ENCODE measurements around the gene CCL18.
"Not testable (repeated sequence)": the region's sequence is repeated elsewhere in the genome, so short reads cannot be mapped to it uniquely, and the experiment has no call there.

Gene CCL18

DNA sequence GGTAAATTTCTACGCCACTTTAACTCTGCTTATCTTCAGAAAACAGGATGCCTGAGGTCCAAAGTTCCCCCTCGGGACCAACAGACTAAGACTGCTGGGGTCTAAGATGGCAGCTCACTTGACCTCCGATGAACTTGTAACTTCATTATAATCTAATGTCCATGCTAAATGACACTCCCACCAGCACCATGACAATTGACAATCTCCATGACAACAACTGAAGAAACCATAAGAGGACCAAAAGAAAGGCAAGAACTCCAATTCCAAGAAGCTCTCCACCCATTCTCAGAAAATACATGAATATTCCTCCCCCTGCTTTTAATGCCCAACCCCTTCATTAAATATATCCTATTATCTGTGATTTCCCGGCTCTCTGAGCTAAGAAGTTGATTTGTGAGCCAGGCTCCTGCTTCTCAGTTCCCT lies 47.0 kb downstream of the CCL18 start:
- Histone ChIP-seq H3K36me3 (replicated peaks; ENCODE audit: low read depth, low read length) (no peaks in the 10 kb centered on the region), H4K20me1 (ENCODE audit: insufficient read depth, low read length) (no peaks in the 10 kb centered on the region), H3K27ac (ENCODE audit: low read length) (no peak overlapping the region), H3K79me2 (ENCODE audit: low read length) (no peaks in the 10 kb centered on the region), H3K4me3 (ENCODE audit: low read length) (no peak overlapping the region), H3K27me3 (ENCODE audit: low read depth, low read length) (peaks cover 24% of the 10 kb centered on the region), H3K9ac (ENCODE audit: low read length) (no peak overlapping the region), H3K4me1 (ENCODE audit: low read length) (peaks cover 2% of the 10 kb centered on the region; the same call in 1 of the 2 replicates), H2AFZ (ENCODE audit: low read depth, low read length) (no peak overlapping the region), H3K4me2 (ENCODE audit: low read length) (no peak overlapping the region), H3K9me3 (ENCODE audit: insufficient read depth, low read length) (0 out of 2 replicates have a peak, but pooled peaks cover 10% of the 10 kb centered on the region)
- no peak for TF ChIP-seq EZH2phosphoT487 (IDR thresholded peaks at IDR 0.05; ENCODE audit: low read depth)
- TF ChIP-seq, protein P1, sequence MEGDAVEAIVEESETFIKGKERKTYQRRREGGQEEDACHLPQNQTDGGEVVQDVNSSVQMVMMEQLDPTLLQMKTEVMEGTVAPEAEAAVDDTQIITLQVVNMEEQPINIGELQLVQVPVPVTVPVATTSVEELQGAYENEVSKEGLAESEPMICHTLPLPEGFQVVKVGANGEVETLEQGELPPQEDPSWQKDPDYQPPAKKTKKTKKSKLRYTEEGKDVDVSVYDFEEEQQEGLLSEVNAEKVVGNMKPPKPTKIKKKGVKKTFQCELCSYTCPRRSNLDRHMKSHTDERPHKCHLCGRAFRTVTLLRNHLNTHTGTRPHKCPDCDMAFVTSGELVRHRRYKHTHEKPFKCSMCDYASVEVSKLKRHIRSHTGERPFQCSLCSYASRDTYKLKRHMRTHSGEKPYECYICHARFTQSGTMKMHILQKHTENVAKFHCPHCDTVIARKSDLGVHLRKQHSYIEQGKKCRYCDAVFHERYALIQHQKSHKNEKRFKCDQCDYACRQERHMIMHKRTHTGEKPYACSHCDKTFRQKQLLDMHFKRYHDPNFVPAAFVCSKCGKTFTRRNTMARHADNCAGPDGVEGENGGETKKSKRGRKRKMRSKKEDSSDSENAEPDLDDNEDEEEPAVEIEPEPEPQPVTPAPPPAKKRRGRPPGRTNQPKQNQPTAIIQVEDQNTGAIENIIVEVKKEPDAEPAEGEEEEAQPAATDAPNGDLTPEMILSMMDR (IDR thresholded peaks at IDR 0.05; ENCODE audit: low read depth, low read length): no peak

DNA sequence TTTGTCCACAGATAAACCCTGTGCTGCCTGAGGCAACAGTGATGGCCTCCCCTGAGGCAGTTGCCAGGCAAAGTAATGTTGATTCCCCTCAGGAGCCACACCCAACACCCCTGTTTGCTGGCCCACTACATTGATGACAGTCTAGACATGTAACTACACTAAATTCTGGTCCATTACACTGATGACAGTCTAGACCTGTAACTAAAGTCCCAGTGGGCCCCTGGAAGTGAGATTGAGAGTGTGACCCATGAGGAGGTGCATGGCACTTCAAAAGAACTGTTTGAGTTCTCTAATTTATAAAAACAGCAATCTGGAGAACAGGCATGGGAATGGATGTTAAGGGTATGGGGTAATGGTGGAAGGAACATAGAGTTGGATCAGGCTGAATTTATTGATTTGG lies 48.5 kb downstream of the CCL18 start:
- 0 out of 2 replicates have a peak, but pooled peaks cover 10% of the 10 kb centered on the region for H3K9me3 ChIP-seq (ENCODE audit: insufficient read depth, low read length)
- H3K4me3 ChIP-seq (ENCODE audit: low read length): no peak overlapping the region
- TF ChIP-seq, protein P1 (IDR thresholded peaks at IDR 0.05; ENCODE audit: low read depth, low read length): no peak
- TF ChIP-seq EZH2phosphoT487 (IDR thresholded peaks at IDR 0.05; ENCODE audit: low read depth): no peak
- no peak overlapping the region for H3K27ac ChIP-seq (ENCODE audit: low read length)
- H3K27me3 ChIP-seq (ENCODE audit: low read depth, low read length): peaks cover 13% of the 10 kb centered on the region
- H3K4me1 ChIP-seq (ENCODE audit: low read length): peaks cover 15% of the 10 kb centered on the region
- H3K9ac ChIP-seq (ENCODE audit: low read length): no peak overlapping the region
- no peak overlapping the region for H3K4me2 ChIP-seq (ENCODE audit: low read length)
- H3K36me3 ChIP-seq (replicated peaks; ENCODE audit: low read depth, low read length): no peaks in the 10 kb centered on the region
- H3K79me2 ChIP-seq (ENCODE audit: low read length): no peaks in the 10 kb centered on the region
- no peaks in the 10 kb centered on the region for H4K20me1 ChIP-seq (ENCODE audit: insufficient read depth, low read length)
- H2AFZ ChIP-seq (ENCODE audit: low read depth, low read length): no peak overlapping the region

DNA sequence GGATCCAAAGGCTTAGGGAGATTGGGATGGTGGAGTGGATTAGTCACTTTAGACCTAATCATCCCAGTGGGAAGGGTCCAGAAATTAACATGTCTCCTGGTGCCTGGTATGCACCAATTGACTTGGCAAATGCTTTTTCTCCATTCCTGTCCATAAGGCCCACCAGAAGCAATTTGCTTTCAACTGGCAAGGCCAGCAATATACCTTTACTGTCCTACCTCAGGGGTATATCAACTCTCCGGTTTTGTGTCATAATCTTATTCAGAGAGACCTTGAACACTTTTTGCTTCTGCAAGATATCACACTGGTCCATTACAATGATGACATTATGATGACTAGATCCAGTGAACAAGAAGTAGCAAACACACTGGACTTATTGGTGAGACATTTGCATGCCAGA lies 49.1 kb downstream of the CCL18 start:
- H3K4me3 ChIP-seq (ENCODE audit: low read length); H3K79me2 ChIP-seq (ENCODE audit: low read length); H3K36me3 ChIP-seq (replicated peaks; ENCODE audit: low read depth, low read length); H2AFZ ChIP-seq (ENCODE audit: low read depth, low read length); H3K4me2 ChIP-seq (ENCODE audit: low read length); H3K27ac ChIP-seq (ENCODE audit: low read length); H3K9ac ChIP-seq (ENCODE audit: low read length); H4K20me1 ChIP-seq (ENCODE audit: insufficient read depth, low read length): not testable (repeated sequence)
- peaks cover 12% of the 10 kb centered on the region for H3K27me3 ChIP-seq (ENCODE audit: low read depth, low read length)
- 0 out of 2 replicates have a peak, but pooled peaks cover 10% of the 10 kb centered on the region for H3K9me3 ChIP-seq (ENCODE audit: insufficient read depth, low read length)
- peaks cover 19% of the 10 kb centered on the region for H3K4me1 ChIP-seq (ENCODE audit: low read length)

DNA sequence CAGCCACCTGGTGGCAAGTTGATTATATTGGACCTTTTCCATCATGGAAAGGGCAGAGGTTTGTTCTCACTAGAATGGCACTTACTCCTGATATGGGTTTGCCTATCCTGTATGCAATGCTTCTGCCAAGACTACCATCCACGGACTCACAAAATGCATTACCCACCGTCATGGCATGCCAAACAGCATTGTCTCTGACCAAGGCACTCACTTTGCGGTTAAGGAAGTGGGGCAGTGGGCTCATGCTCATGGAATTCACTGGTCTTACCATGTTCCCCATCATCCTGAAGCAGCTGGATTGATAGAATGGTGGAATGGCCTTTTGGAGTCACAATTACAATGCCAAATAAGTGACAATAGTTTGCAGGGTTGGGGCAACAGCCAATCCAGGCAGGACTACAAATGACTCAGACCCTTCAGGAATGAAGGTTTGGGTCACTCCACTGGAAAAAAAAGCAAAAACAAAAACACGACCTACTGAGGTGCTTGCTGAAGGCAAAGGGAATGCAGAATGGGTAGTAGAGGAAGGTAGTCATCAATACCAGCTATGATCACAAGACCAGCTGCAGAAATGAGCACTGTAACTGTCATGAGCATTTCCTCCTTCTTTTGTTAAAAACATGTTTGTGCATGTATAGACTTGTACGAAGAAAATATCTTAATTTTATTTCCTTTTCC lies 51.0 kb downstream of the CCL18 start:
- H3K79me2 ChIP-seq (ENCODE audit: low read length); H3K4me3 ChIP-seq (ENCODE audit: low read length); H4K20me1 ChIP-seq (ENCODE audit: insufficient read depth, low read length); H3K36me3 ChIP-seq (replicated peaks; ENCODE audit: low read depth, low read length); H3K27ac ChIP-seq (ENCODE audit: low read length); H3K9ac ChIP-seq (ENCODE audit: low read length); H3K4me2 ChIP-seq (ENCODE audit: low read length); H3K27me3 ChIP-seq (ENCODE audit: low read depth, low read length); H2AFZ ChIP-seq (ENCODE audit: low read depth, low read length): not testable (repeated sequence)
- 0 out of 2 replicates have a peak, but pooled peaks cover 10% of the 10 kb centered on the region for H3K9me3 ChIP-seq (ENCODE audit: insufficient read depth, low read length)
- peaks cover 28% of the 10 kb centered on the region for H3K4me1 ChIP-seq (ENCODE audit: low read length)

DNA sequence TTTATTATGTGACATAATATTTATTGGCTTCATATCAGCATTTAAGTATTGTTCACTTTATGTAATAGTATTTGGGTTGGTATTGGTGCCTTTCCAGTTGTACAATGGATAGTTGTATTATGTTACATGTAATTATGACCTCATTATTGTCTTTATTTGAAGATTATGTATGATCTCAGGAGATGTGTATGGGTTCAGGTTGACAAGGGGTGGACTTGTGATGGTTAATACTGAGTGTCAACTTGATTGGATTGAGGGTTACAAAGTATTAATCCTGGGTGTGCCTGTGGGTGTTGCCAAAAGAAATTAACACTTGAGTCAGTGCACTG lies 51.5 kb downstream of the CCL18 start:
- not testable (repeated sequence) for H3K27me3 ChIP-seq (ENCODE audit: low read depth, low read length); H3K4me3 ChIP-seq (ENCODE audit: low read length); H3K79me2 ChIP-seq (ENCODE audit: low read length); H2AFZ ChIP-seq (ENCODE audit: low read depth, low read length); H3K27ac ChIP-seq (ENCODE audit: low read length); H3K4me2 ChIP-seq (ENCODE audit: low read length); H3K36me3 ChIP-seq (replicated peaks; ENCODE audit: low read depth, low read length); H4K20me1 ChIP-seq (ENCODE audit: insufficient read depth, low read length); H3K9ac ChIP-seq (ENCODE audit: low read length)
- Histone ChIP-seq H3K9me3 (ENCODE audit: insufficient read depth, low read length) (0 out of 2 replicates have a peak, but pooled peaks cover 10% of the 10 kb centered on the region), H3K4me1 (ENCODE audit: low read length) (peaks cover 28% of the 10 kb centered on the region)
